Raji (cell line): ENCODE measurements around the gene MCM7.

ENCODE experiments used
- POLR2A ChIP-seq: IDR thresholded peaks from 2 replicates; pipeline ENCODE4 v1.6.1; 2011; ENCODE audit warnings: low read depth, low read length, control low read depth; ENCODE audit not compliant: insufficient read depth

The MCM7 gene

GRCh38 chr7:100075418-100075817 lies 25.8 kb downstream of the MCM7 start:
- no peak for TF ChIP-seq POLR2A

DNA sequence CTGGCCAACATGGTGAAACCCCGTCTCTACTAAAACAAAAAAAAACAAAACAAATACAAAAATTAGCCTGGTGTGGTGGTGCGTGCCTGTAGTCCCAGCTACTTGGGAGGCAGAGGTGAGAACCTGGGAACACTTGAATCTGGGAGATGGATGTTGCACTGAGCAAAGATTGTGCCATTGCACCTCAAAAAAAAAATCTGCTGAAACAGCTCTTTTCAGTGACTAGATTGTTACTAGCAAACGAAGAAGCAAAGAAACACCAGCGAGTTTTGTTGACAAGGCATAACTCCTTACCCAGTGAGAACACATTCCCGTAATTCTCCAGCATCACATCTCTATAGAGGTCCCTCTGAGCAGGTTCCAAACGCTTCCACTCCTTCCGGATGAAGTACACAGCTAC lies 26.4 kb downstream of the MCM7 start:
- no peak for TF ChIP-seq POLR2A

GRCh38 chr7:100072462-100072861 lies 28.7 kb downstream of the MCM7 start:
- TF ChIP-seq POLR2A: no peak

DNA sequence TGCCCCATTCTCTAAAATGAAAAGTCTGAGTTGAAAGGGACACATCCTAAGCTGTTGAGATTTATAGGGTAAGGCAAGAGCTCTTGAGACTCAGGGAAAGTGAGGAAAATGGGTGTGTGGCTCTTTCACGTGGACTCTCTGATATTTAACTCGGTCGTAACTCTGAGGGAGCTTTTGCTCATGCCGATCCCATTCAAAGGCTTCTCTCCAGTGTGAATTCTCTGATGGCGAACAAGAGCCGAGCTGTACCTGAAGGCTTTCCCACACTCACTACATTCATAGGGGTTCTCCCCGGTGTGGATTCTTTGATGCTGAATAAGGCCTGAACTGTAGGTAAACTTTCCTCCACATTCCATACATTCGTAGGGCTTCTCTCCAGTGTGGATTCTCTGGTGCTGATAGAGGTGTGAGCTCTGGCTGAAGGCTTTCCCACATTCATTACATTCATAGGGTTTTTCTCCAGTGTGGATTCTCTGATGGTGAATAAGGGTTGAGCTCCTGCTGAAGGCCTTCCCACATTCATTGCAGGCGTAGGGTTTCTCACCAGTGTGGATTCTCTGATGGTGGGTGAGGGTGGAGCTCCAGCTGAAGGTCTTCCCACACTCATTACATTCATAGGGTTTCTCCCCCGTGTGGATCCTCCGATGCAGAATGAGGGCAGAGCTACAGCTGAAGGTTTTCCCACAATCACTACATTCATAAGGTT lies 30.0 kb downstream of the MCM7 start:
- TF ChIP-seq POLR2A: no peak

DNA sequence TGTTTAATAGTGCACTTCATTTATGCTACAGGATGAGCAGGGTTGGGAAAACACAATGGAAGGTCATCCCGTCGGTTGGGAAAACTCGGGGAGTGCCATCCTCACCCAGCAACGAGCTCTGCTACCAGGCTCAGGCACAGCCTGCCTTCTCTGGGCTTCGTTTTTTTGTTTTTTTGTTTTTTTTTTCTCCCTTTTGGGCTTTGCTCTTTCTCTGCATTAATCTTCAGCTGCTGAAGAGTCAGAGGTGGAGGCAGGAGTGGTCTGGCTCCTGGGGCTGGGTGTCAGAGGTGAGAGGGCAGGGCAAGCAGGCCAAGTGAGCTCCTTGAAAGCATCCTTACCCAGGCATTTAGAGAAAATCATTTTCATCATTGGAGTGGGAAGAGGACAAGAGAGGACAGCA lies 31.2 kb downstream of the MCM7 start:
- no peak for TF ChIP-seq POLR2A

DNA sequence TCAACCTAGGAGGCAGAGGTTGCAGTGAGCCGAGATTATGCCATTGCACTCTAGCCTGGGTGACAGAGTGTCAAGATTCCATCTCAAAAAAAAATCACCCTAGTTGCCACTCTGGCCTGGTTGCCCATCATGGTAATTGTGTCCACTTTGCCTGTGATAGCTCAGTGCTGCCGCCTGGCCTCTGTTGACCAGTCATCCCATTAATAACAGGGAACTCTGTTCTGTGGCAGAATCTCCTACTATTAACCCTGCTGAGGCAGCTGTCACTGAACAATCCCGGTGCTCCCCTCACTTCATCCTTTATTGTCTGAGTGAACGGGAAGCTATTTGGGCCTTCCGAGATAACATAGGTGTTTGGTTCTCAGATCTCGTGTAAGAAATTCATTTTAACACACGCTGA lies 34.2 kb downstream of the MCM7 start:
- no peak for TF ChIP-seq POLR2A

- TF ChIP-seq POLR2A: no peak
These were observed 35.6 kb downstream of the MCM7 start for GRCh38 chr7:100065452-100066186.

DNA sequence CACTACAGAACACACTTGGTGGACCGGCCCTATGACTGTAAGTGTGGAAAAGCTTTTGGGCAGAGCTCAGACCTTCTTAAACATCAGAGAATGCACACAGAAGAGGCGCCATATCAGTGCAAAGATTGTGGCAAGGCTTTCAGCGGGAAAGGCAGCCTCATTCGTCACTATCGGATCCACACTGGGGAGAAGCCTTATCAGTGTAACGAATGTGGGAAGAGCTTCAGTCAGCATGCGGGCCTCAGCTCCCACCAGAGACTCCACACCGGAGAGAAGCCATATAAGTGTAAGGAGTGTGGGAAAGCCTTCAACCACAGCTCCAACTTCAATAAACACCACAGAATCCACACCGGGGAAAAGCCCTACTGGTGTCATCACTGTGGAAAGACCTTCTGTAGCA lies 37.0 kb downstream of the MCM7 start:
- TF ChIP-seq POLR2A: no peak

GRCh38 chr7:100063376-100063775 lies 37.8 kb downstream of the MCM7 start:
- no peak for TF ChIP-seq POLR2A

DNA sequence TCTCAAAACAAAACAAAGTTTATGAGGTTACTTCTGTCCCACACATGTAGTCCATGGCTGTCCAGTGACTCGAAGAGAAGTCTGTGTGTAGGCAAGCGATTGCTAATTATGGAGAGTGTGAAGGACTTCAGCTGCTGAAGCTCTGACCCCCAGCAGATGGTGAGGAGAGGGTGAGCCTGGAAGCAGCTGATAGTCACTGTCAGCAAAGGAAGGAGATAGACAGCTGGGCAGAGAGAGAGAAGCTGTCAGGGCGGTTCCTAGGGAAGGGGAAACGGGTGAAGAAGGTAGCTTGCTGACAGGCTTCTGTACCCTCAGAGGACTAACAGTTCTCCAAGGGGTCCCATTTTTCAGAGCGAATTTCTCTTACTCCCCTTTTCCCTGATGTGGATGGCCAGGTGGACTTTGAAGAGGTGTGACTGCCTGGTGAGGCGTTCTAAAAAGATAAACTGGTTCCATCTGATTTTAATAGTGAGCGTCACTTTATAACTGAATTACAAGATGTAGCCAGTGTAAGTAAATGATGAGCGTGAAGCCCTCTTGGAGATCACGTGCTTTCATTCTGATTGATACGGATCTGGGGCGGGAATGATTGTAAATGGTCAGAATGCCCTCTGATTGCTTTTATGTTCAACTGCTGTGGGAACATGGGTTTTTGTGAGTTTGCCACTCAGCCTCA lies 39.5 kb downstream of the MCM7 start:
- TF ChIP-seq POLR2A: no peak

DNA sequence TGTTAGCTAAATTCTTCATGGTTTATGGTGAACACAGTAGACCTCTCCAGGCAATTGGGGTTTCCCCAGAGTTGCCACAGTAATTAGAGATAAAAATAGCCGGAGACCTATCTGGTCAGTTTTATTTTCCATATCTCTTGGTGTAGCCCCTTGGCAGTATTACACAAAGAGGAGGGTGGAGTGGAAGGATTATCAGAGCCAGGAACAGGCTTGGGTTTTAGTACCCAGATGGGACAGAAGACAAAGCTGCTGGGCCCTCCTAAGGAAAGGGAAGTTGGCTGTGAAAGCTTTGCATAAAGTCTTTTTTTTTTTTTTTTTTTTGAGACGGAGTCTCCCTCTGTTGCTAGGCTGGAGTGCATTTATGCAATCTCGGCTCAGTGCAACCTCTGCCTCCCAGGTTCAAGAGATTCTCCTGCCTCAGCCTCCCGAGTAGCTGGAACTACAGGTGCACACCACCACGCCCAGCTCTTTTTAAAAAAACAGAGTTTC lies 41.9 kb downstream of the MCM7 start:
- TF ChIP-seq POLR2A: no peak

- TF ChIP-seq POLR2A: no peak
These were observed 44.2 kb downstream of the MCM7 start for GRCh38 chr7:100057006-100057405.

- no peak for TF ChIP-seq POLR2A
These were observed 48.0 kb downstream of the MCM7 start for GRCh38 chr7:100053215-100053614.

DNA sequence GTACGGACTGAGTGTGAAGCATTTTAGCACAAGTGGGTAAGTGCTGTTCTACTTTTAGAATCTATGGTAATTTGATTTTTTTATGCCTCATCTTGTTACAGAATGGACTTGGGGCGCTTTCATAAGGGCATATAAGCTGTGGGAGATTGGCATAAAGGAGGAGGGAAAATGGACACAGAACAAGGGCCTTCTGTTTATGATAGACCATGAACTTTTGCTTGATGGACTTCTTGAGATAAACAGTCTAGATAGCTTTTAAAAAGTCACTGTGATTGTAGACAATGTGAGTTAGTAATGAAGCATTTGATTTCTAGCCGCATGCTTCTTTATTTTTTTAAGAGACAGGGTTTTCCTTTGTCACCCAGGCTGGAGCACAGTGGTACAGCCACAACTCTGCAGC lies 49.6 kb downstream of the MCM7 start:
- TF ChIP-seq POLR2A: no peak

- peak; percentile 86 for TF ChIP-seq POLR2A
These were observed 51.5 kb downstream of the MCM7 start, which contains the start of gene ZSCAN21 for GRCh38 chr7:100049441-100050291. Gene ZSCAN21, plus strand, starts transcription at chr7:100049774. Its CDS starts 7,233 bp downstream, at chr7:100057007.
